ENCODE measurements around the gene AKAP6.

AKAP6 gene

DNA sequence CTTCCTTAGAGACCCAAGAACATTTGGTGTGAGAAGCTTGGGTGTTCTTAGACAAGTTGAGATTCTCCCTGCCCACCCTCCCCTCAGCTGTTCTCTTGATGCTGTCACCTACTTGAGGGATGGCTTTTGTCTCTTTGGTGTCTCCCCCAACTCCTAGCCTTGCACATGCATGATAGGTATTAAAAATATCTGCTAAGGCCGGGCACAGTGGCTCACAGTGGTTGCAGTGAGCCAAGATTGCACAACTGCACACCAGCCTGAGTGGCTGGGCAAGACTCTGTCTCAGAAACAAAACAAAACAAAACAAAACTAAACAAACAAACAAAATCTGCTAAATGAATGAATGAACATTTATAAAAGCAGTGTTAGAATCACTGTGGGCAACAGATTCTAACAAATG is 261.1 kb downstream of the AKAP6 start:
- FAIRE-seq = no peak

DNA sequence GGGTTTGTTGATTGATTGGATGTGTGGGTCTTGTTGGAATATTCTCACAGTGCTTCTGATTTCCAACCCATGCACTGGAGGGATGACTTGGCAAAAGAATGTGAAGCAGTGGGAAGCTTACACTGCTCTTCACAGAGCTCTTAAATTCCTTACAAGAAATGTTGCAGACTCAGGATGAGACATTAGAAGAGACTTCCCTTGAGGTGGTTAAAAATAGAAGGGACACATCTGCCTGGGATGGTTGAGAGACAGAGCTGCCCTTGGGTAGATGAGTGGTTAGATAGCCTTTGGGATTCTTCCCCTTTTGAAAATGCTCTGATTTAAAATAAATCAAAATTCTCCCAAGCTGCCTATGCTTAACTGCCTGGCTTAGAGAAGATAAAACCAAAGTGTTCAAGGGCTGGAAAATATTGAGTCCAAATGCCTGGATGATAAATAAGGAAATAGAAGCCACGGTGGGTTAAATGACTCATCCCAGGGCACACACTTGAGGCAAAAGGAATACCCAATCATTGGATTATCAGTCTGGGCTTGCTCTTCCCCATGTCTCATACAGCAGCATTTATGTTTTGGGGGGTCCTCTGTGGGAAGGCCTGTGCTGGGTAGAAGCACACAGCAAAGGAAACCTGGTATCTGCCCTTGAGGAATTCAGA is 264.3 kb downstream of the AKAP6 start:
- FAIRE-seq = no peak

DNA sequence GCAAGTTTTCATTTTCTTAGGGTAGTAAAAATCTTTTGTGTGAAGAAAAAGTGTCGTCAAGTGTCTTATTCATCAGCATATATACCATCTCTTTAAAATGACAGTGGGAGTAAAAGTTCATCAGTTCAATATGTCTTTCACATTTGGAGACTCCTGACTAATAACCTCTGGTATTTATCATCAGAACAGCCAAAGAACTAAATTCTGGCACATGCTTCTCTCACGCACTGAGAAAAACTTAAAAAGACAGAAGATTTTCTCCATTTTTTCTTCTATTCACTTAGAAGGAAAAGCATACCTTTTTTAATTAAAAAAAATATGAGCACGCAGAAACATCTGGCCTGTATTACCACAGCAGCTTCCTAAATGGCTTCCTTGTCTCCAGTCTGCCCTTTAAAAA is 265.7 kb downstream of the AKAP6 start:
- no peak for FAIRE-seq

- FAIRE-seq = no peak
These were observed 266.4 kb downstream of the AKAP6 start for GRCh38 chr14:32595497-32595896.

DNA sequence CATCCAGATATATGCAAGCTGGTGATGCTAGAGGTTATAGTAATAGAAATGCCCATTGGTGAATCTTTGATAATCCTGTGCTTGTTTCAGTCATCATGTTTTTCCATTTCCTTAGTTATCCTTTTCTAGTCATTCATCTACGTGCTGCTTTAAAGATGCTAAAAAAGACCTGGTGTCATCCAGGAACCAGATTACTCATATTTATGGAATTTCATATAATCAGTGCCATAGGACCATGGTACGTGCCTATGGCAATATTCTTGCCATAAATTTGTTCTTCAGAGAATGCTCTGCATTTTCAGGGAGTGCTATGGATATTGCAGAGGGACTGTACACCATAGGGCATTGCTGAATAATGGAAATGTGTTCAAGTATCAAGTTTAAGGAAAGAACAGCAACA is 267.3 kb downstream of the AKAP6 start:
- no peak for FAIRE-seq

DNA sequence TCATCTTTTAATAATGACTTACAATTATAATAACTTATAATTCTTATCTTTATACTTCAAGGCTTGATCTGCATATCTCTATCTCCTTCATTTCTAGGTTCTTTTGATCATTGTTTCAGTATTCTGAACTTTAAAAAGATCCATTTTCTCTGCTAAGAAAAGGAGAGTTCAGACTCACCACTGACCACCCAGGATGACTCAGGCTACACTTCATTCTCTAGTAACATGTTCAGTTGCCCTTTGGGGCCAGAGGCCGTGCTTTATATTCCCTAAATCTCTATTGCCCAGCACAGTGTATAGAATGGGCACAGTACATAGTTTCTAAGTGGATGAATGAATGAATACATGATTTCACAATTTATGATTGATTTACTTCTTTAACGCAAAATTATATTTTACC is 268.7 kb downstream of the AKAP6 start:
- FAIRE-seq = no peak

GRCh38 chr14:32601069-32601468 is 272.0 kb downstream of the AKAP6 start:
- no peak for FAIRE-seq

GRCh38 chr14:32601906-32602305 is 272.8 kb downstream of the AKAP6 start:
- no peak for FAIRE-seq

GRCh38 chr14:32602699-32603098 is 273.6 kb downstream of the AKAP6 start:
- FAIRE-seq = no peak

DNA sequence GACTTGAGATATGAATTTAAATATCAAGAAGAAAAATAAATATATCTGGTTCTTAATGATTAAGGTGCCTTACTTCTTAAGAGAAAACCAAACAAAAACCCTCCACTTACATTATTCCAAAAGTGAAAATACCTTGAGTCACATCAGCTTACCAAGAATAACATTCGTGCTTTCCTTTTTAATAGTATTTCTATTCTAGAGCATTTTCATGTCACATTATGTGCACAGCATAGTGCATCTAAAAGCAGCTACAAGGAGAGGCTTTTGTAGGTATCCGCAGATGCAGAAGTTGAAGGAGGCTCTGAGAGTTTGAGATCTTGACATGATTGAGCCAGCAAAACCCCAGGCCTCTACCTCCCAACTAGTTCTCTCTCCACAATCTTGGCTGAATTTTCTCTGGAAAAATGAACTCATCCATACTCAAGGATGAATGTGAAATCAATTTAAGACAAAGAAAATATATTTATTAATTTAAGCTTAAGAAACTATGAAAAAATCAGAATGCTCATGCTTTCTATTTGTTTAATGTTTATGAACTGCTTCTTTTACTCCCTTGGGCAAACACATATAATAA is 275.0 kb downstream of the AKAP6 start:
- no peak for FAIRE-seq

DNA sequence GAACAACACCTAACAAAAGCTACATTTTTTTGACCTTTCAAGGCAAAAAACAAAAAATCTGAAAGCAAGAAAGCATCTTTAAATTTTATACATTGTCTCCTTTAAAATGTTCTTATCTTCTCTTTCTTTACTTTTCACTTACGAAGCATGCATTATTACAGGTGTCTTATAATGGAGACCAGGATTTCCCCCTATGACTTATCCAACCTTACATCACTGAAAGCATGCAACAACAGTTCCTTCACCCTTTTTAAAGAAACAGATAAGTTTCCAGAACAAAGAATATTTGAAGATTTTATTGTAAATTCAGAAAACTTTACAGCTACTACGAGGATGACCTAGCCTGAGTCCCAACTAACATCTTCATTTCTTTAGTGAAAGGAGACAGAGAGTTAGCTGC is 277.2 kb downstream of the AKAP6 start:
- no peak for FAIRE-seq

GRCh38 chr14:32607399-32607798 is 278.3 kb downstream of the AKAP6 start:
- FAIRE-seq = no peak

GRCh38 chr14:32608857-32609256 is 279.8 kb downstream of the AKAP6 start:
- FAIRE-seq = no peak

GRCh38 chr14:32609388-32609787 is 280.3 kb downstream of the AKAP6 start:
- FAIRE-seq = no peak

DNA sequence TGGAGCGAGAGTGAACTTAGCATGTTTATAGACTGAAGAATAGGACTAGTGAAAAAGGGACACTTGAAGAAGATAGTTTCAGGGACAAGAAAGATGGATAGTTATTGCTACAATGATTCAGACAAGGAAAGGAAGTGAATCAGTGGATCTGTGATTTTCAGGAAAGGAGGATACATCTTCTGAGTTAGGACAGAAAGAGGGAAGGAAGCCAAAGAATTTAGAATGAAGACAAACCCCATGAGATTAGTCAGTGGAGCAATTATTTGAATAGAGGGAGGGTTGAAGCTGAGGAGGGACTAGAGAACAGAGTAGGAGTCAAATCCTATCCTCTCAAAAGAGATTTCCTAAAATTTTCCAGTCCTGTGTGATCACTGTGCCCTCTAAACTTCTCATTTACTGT is 282.7 kb downstream of the AKAP6 start:
- FAIRE-seq = no peak

GRCh38 chr14:32618991-32619390 is 289.9 kb downstream of the AKAP6 start:
- no peak for FAIRE-seq

GRCh38 chr14:32620303-32620702 is 291.2 kb downstream of the AKAP6 start:
- no peak for FAIRE-seq

DNA sequence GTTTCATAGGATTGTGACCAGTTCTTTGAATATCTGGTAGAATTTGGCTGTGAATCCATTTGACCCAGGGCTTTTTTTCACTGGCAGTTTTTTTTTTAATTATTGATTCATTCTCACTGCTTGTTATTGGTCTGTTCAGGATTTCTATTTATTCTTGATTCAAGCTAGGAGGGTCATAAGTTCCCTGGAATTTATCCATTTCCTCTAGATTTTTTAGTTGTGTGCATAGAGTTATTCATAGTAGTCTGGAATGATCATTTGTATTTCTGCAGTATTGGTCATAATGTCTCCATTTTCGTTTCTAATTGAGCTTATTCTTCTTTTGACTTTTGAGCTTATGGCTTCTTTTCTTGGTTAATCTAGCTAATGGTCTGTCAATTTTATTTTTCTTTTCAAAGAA is 291.6 kb downstream of the AKAP6 start:
- no peak for FAIRE-seq

DNA sequence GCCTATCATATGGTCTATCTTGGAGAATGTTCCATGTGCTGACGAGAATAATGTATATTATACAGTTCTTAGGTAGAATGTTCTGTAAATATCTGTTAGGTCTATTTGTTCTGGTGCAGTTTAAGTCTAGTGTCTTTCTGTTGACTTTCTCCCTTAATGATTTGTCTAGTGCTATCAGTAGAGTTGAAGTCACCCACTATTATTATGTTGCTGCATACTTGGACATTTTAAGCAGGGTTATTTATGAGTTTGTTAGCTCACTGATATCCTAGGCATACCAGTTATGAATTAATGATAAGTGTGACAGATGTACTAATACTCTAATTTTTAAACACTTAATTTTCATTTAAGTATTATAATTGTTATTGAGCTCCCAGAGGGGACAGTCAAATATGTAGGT is 292.5 kb downstream of the AKAP6 start:
- FAIRE-seq = no peak

GRCh38 chr14:32622742-32623141 is 293.6 kb downstream of the AKAP6 start:
- no peak for FAIRE-seq

DNA sequence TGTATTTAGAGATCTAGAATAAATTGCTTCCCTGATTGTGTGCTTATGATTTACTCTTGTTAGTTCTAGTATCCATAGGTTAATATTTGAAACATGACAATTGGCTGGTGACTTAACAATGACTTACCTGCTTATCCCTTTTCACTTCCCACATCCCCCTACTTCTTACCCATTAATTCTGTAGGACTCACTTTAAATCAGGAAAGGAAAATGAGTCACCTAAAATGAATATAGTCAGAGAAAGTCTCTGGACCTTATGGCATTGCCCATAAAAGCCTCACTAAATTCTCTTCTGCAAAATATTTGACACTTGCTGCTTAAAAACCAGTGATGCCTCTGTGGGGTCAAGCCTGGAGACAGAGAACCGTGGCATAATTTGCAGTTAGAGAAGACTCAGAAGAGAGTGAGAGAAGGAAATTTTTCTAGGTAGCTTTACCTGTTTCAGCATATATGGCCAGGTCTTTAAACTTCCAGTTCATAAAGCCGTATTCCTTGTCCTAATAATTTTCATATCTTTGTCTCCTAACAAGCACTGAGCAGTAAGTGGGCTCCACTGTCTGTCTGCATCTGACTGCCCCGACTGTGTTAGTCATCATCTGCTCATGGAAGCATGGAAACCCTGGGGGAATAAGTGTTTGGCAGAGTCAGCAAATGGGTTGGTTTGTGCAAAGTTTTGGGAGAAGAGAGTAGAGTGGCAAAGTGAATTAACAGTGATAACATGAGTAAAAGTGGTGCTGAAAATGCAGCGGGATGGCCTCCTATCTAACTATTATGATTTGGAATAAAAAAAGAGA is 294.4 kb downstream of the AKAP6 start:
- no peak for FAIRE-seq

DNA sequence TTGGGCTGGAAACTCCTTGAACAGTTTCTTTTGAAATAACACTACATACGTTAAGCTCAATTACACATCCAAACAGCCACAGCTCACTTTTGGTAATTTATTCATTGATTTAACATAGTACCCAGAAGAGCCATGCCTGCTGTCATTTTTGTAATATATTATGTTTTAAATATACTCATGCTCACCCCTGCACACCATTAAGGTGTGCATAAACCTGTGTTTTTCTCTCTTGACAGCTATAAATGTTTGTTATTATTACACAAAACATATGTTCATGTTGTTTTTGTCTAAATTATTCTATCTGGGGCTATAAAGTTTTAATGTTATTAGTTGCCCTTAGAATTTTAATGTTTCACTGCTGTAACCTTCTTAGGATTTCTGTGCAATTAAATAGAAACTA is 296.1 kb downstream of the AKAP6 start:
- FAIRE-seq = no peak

- no peak for FAIRE-seq
These were observed 298.6 kb downstream of the AKAP6 start for GRCh38 chr14:32627545-32628298.

DNA sequence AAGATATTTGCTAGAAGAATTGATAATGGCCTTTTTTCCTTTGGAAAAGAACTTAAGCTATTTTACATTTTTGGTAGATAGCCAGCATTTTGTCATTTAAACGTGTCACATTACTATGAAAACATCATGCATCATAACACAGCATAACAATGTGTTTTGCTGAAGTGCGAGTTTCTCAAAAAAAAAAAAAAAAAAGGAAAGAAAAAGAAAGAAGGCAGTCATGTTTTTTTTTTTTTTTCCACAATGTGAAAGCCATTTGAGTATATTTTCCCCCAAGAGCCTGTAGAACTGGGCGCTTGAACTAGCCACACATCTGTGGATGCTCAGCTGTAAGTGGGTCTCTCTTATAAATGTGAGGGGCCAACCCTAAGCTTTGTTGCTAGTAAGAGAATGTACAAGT is 300.1 kb downstream of the AKAP6 start:
- no peak for FAIRE-seq
